Activated T-cell treated with anti-CD3 and anti-CD28 coated beads, Interleukin-2, amount 50 U/mL, for 1 hour (primary cell): ENCODE measurements around the gene ANKFY1.
"Not testable (repeated sequence)": the region's sequence is repeated elsewhere in the genome, so short reads cannot be mapped to it uniquely, and the experiment has no call there.

ENCODE experiments used
- DNase-seq: peaks from one replicate; pipeline ENCODE4 v3.0.0-alpha.2; 2020

The ANKFY1 gene

DNA sequence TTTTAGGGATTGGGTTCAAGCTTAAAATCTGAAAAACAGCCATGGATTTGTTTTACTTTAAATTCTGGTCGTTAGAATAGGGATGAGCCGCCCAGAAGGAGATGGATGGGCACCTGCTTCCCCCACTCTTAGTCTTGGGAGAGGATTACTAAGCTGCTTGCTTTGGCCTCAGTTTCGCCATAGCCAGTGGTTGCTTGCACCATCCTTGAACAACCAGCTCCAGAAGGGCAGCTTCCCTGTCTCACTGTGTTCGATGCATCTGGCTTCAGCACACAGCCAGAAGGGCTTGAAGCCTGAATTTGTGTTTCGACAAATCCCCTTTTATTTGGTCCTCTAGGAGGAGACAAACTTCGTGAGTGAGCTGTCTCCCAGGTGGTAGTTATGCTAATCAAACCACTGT is 113.7 kb downstream of the ANKFY1 start:
- DNase-seq = no peak

DNA sequence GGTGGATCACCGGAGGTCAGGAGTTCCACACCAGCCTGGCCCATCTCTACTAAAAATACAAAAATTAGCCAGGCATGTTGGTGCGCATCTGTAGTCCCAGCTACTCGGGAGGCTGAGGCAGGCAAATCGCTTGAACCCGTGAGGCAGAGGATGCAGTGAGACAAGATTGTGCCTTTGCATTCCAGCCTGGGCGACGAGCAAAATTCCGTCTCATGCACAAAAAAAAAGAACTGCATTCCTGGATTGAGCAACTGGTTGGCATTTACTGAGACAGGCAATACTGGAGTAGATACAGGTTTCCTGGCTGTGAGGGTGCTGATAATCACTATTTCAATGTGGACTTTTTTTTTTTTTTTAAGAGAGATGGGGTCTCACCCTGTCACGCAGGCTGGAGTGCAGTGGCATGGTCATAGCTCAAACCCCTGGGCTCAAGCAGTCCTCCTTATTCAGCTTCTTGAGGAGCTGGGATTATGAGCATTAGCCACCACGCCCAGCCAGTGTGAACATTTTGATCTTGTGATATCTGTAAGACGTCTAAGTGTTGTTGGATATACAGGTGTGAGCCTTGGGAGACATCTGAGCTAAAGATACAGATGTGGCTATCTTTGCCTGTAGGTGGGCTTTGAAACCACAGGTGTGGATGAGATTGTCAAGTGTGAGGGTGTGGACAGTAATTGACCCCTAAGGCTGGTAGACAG is 115.0 kb downstream of the ANKFY1 start:
- DNase-seq = no peak

GRCh38 chr17:4147751-4148310 is 115.9 kb downstream of the ANKFY1 start:
- DNase-seq = no peak

DNA sequence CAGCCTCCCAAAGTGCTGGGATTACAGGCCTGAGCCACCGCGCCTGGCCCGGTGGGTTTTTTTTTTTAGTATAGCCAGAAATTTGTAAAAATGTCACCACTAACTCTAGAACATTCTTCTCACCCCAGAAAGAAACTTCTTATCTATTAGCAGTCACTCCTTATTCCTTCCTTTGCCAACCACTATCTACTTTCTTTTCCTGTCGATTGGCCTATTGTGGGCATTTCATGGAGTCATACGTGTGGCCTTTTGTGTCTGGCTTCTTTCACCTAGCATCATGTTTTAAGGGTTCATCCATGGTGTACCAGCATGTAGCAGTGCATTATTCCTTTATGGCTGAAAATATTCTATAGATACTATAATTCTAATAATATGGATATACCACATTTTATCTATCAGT is 117.1 kb downstream of the ANKFY1 start:
- DNase-seq = no peak

- no peak for DNase-seq
These were observed 119.4 kb downstream of the ANKFY1 start for GRCh38 chr17:4144422-4144747.

DNA sequence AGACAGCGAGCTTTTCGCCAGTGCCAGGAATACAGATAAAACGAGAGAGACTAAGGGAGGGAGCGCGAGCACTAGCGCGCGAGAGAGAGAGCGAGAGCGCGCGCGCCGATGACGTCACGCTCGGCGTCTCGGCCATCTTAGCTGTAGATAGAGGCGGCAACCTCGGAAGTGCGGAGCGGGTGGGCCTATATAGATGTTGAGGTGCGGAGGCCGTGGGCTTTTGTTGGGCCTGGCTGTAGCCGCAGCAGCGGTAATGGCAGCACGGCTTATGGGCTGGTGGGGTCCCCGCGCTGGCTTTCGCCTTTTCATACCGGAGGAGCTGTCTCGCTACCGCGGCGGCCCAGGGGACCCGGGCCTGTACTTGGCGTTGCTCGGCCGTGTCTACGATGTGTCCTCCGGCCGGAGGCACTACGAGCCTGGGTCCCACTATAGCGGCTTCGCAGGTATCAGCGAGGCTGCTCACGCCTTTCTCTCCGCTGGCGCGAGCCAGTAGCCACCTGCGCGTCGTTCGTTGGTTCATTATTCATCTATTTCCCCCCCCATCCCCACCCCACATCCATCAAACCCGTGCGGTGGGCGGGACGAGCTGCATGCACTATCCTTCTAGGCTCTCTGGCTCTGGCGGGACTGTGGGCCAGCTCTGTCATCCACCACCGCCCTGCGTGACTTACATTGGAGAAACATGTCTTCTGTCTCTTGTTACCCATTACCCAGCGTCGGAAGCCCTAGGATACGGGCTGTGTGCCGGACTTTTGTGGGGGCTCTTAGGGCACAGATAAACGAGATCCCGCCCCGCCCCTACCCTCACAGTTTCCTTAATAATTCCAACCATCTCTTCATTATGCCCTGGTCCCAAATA is 120.0 kb downstream of the ANKFY1 start:
- peak; percentile 90 for DNase-seq

DNA sequence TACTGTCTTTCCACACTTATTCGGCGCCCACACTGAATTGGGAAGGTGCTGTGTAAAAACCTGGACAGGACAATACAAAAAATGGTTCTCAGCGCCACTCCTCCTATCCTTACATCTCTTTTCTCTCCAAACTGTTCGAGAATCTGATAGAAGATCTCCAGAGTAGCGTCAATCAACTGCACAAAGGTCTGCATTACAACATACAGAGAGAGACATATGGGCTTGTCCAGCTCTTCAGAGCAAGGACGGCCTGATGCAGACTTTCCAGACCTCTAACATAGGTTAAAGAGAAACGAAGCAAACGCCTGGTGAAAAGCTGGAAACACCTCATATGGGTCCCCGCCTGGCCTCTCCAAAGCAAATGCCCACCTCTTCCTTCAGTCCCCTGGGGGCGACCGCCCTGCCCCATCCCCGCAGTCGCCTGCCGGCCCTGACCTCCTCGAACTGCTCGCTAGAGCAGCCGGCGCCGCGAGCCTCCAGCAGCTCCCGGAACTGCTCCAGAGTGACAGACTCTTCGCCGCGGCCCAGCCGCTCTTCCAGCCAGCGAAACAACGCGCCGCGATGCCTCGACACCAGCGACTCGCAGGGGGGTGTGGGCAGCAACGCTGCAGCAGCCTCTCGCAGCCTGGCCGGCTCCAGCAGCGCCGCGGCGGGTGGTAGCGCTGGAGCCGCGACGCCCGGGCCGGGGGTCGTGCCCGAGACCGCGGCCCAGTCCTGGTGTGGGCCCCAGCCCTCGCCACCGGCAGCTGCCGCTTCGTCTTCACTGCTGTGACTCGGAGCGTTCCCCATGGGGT is 121.5 kb downstream of the ANKFY1 start:
- DNase-seq = no peak

GRCh38 chr17:4140125-4140524 is 123.7 kb downstream of the ANKFY1 start:
- no peak for DNase-seq

DNA sequence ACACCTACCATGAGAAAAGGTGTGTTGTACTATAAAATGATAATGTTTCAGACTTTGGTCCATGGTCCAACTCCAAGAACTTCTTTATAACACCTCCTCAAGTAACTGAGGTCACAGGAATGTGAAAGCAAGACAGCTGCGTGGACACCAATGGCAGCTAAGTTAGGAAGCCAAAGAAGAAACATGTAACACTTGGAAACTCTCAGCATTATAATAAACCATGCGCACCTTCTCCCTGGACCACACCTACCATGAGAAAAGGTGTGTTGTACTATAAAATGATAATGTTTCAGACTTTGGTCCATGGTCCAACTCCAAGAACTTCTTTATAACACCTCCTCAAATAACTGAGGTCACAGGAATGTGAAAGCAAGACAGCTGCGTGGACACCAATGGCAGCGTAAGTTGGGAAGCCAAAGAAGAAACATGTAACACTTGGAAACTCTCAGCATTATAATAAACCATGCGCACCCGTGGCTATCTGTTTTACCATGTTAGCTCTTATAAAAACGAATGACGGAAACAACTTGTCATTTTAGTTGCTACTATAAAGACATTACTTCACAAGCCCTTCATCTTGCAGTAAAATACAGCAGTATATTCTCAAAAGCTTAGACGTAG is 124.8 kb downstream of the ANKFY1 start:
- DNase-seq = not testable (repeated sequence)

DNA sequence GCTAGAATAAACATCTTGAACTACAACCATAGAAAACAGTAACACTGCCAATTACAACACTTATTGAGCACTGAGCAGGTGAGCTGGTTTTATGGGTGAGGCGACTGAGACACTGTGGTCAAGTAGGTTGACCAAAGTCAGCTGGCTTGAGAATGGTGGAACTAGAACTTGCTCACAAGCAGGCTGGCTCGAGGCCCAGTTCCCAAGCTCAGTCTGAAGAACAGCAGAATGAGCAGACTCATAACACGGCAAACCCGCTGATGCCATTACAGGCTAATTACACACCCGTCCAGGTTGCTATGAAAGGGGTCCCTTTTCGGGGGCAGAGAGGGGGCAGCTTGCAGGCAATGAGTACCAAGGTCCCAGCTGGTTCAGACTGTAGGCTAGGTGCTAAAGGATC is 127.4 kb downstream of the ANKFY1 start:
- DNase-seq = no peak

- DNase-seq = no peak
These were observed 128.3 kb downstream of the ANKFY1 start for GRCh38 chr17:4135489-4135888.

GRCh38 chr17:4134721-4135120 is 129.1 kb downstream of the ANKFY1 start:
- no peak for DNase-seq

- no peak for DNase-seq
These were observed 133.1 kb downstream of the ANKFY1 start for GRCh38 chr17:4130715-4131114.

DNA sequence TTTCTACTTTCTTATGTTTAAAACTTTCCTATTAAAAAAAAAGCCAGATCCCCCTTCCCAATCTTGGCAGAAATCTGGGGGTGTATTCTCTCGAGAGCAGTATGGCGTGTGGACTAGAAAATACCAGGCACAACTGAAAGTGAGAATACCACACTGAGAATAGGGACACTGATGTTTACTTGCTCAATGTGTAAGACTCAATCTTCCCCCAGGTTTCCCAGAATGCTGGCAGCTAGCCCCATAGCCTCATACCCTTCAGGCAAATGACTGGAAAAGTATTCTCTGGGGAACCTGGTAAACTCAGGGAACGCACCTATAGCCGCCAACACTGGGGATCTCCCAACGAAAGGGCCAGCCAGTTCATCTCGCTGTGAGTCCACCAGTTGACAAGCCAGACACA is 136.2 kb downstream of the ANKFY1 start:
- DNase-seq = no peak

DNA sequence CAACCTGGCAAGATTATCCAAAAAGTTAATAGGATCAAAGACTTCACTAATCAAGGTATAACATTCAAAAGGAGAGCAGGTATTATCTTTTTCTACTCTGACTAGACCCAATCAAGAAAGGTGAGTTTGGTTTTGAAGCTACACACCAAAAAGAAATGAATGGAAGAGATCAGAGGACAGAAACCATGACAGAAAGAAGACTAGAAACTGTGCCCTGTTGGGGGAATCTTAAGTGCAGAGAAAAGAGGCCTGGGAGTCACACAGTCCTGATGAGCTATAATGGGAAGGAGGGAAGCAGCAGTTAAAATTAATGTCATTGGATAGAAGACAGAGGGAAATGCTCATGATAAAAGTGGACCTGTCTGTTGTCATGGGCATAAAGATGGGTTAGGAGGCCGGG is 138.2 kb downstream of the ANKFY1 start:
- DNase-seq = no peak

DNA sequence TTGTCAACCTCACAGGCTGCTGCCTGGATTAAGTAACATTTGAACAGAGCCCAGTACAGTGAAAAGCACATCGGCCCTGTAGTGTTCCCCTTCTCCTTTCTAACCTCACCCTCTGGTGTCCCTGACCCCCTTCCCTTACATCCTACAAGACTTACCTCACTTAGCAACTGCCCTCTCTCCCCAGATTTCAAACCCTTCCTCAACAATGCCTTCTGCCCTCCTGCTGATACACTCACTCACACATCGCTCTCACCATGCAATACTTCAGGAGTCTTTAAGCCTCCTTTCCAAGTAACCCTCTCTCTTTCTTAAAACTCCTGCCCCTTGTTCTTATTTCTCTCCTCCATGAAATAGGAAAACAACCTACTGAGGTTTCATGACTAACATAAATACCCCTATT is 138.8 kb downstream of the ANKFY1 start:
- no peak for DNase-seq

GRCh38 chr17:4120332-4120731 is 143.4 kb downstream of the ANKFY1 start:
- no peak for DNase-seq

DNA sequence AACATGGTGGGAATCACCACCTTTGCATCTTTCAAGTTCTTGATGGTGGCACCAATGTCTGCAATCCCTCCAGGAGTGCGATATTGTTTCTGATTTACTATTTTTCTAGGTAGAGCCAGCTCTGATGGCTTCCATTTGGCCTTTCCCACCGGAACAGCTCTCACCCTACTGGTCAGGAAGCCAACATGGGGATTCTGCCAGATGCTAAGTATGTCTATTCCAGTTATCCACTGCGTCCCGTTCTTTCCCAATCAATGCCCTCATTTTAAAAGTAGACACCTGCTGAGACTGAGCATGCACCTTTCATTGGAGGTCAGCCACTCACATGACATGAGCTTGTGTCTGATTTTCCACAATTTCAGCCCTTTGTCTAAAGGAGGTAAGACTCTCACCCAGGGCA is 144.5 kb downstream of the ANKFY1 start:
- DNase-seq = no peak

- DNase-seq = no peak
These were observed 145.6 kb downstream of the ANKFY1 start for GRCh38 chr17:4118015-4118743.

GRCh38 chr17:4116516-4116915 is 147.3 kb downstream of the ANKFY1 start:
- no peak for DNase-seq
